B cell (primary cell): ENCODE measurements around the gene BCL11A. TPM values are rescaled to one million over a fixed set of nuclear protein-coding genes. Genes with fewer than 3 reads are reported as not detected.

Experiments
- ATAC-seq: fragments of 200-7000 bp; cut with Tn5 transposase; one replicate; pipeline ENCODE4 v1.10.0; 2021; ENCODE audit warnings: low read depth, mild to moderate bottlenecking, moderate number of reproducible peaks, moderate library complexity
- CTCF ChIA-PET: fragments of 350-600 bp; sonication (Branson Sonifier 250); formaldehyde crosslinking; loops from one replicate; lab custom pipeline; 2021; ENCODE audit warnings: antibody characterized with exemption, inconsistent platforms; lab: Charles Lee
- POLR2A ChIA-PET: fragments of 350-600 bp; sonication (Branson Sonifier 250); formaldehyde crosslinking; loops from one replicate; lab custom pipeline; 2021; ENCODE audit warnings: antibody characterized with exemption; lab: Charles Lee
- DNase-seq: peaks from one replicate; pipeline ENCODE4 v3.0.0; 2013
- H2AFZ ChIP-seq: 2 replicates; pipeline ENCODE4 v1.6.1; 2012; ENCODE audit warnings: mild to moderate bottlenecking, low read depth, low read length; ENCODE audit not compliant: insufficient read depth, poor library complexity, severe bottlenecking
- H3K27ac ChIP-seq, 2 donors: 1 replicate in 1 of 2; 2 replicates in 1 of 2; pipeline ENCODE4 v1.5.1; 2012 to 2013; ENCODE audit warnings: low read length in 2 of 2, mild to moderate bottlenecking in 2 of 2, moderate library complexity in 1 of 2
- H3K27me3 ChIP-seq, 4 experiments: fragments of 200-600 bp in 1 of 4; sonication (generic) in 1 of 4; replicated peaks in 1 of 4; 1 replicate in 2 of 4; 2 replicates in 2 of 4; pipeline versions ENCODE4 v1.6.1 to v1.7.0; 2013 to 2016; ENCODE audit warnings: low read length in 3 of 4, mild to moderate bottlenecking in 2 of 4, mixed read lengths in 1 of 4, moderate library complexity in 1 of 4; ENCODE audit not compliant: insufficient read depth in 4 of 4, control insufficient read depth in 3 of 4; ENCODE audit errors: control extremely low read depth in 1 of 4
- H3K36me3 ChIP-seq, 2 experiments: replicated peaks in 1 of 2; 1 replicate in 1 of 2; 2 replicates in 1 of 2; pipeline versions ENCODE4 v1.6.1 to v1.7.1; 2013; ENCODE audit warnings: low read length in 1 of 2; ENCODE audit not compliant: insufficient read depth in 2 of 2, control insufficient read depth in 1 of 2; ENCODE audit errors: control extremely low read depth in 1 of 2, extremely low read depth in 1 of 2
- H3K4me1 ChIP-seq, 2 donors: fragments of 200-600 bp in 1 of 2; sonication (generic) in 1 of 2; 1 replicate in 1 of 2; 2 replicates in 1 of 2; pipeline versions ENCODE4 v1.5.1 to v1.6.1; 2013 to 2017; ENCODE audit warnings: low read length in 2 of 2; ENCODE audit not compliant: control insufficient read depth in 2 of 2, insufficient read depth in 2 of 2
- H3K4me2 ChIP-seq: replicated peaks from 2 replicates; pipeline ENCODE3; 2012; ENCODE audit warnings: mild to moderate bottlenecking, low read depth, low read length; ENCODE audit not compliant: poor library complexity, severe bottlenecking
- H3K4me3 ChIP-seq, 5 experiments: fragments of 200-600 bp in 1 of 5; sonication (generic) in 1 of 5; 1 replicate in 3 of 5; 2 replicates in 2 of 5; pipeline versions ENCODE4 v1.5.1 to v1.7.0; 2011 to 2016; ENCODE audit warnings: low read length in 4 of 5, mild to moderate bottlenecking in 4 of 5, low read depth in 2 of 5, control low read depth in 1 of 5, moderate library complexity in 1 of 5; ENCODE audit not compliant: insufficient read depth in 1 of 5; ENCODE audit errors: control extremely low read depth in 1 of 5, extremely low read depth in 1 of 5
- H3K79me2 ChIP-seq: fragments of 200-600 bp; sonication (generic); one replicate; pipeline ENCODE4 v1.6.0; 2016; ENCODE audit warnings: low read length; ENCODE audit not compliant: control insufficient read depth, insufficient read depth
- H3K9ac ChIP-seq: fragments of 200-600 bp; sonication (generic); 2 replicates; pipeline ENCODE4 v1.6.1; 2017; ENCODE audit warnings: mild to moderate bottlenecking, low read length, moderate library complexity
- H3K9me3 ChIP-seq, 3 donors: one replicate each; pipeline versions ENCODE4 v1.6.1 to v1.7.1; 2013; ENCODE audit warnings: low read length in 2 of 3; ENCODE audit not compliant: control insufficient read depth in 2 of 3, insufficient read depth in 1 of 3; ENCODE audit errors: control extremely low read depth in 1 of 3
- H4K20me1 ChIP-seq: 2 replicates; pipeline ENCODE4 v1.6.0; 2012; ENCODE audit warnings: mild to moderate bottlenecking, low read length; ENCODE audit not compliant: insufficient read depth, control insufficient read depth, poor library complexity, severe bottlenecking
- H3K27ac Mint-ChIP-seq: one replicate; pipeline ENCODE4 v1.8.0; 2021; ENCODE audit warnings: mixed read lengths
- H3K27me3 Mint-ChIP-seq: one replicate; pipeline ENCODE4 v1.8.0; 2021; ENCODE audit warnings: mixed read lengths
- H3K4me1 Mint-ChIP-seq: one replicate; pipeline ENCODE4 v1.8.0; 2021; ENCODE audit warnings: mixed read lengths
- H3K4me3 Mint-ChIP-seq: one replicate; pipeline ENCODE4 v1.8.0; 2021; ENCODE audit warnings: mixed read lengths
- H3K9me3 Mint-ChIP-seq: one replicate; pipeline ENCODE4 v1.8.0; 2022; ENCODE audit warnings: mixed read lengths; ENCODE audit not compliant: insufficient read depth
- EZH2 ChIP-seq: IDR thresholded peaks from 2 replicates; pipeline ENCODE4 v1.6.1; 2012; ENCODE audit warnings: borderline replicate concordance, low read depth, mild to moderate bottlenecking, moderate library complexity, low read length; ENCODE audit not compliant: insufficient read depth, poor library complexity, severe bottlenecking
- WGBS: methylation state at CpG from one replicate; pipeline ENCODE4 v1.1.5; 2013; ENCODE audit warnings: missing lambda C conversion rate; ENCODE audit not compliant: insufficient coverage; 5-methylcytosine and 5-hydroxymethylcytosine counted together
- intact Hi-C: fragments of 100-400 bp; cut with micrococcal nuclease; formaldehyde crosslinking; loops from one replicate; pipeline ENCODE4 v1.10.0; 2022
- polyA plus RNA-seq: library from polyadenylated mRNA; depleted of rRNA; stranded (reverse); fragments of >200 nt; gene quantifications from 2 replicates; pipeline ENCODE4 v1.2.3, GENCODE V29; 2012
- total RNA-seq, 2 donors: library from RNA; stranded (reverse); fragments of 120-200 nt in 1 of 2; gene quantifications; 1 replicate in 1 of 2; 2 replicates in 1 of 2; pipeline versions ENCODE4 v1.2.3 to v1.2.4, GENCODE V29; 2013 to 2022
- TF ChIP-seq, protein P1 (sequence below): fragments of 200-600 bp; IDR thresholded peaks from one replicate; pipeline ENCODE4 v1.8.0; 2022; ENCODE audit warnings: antibody characterized with exemption, mild to moderate bottlenecking

BCL11A gene
- total and polyA plus RNA-seq, 2 donors (not counting 1 experiment from before 2014, with no cell fraction given), result 81.8 to 383 TPM

DNA sequence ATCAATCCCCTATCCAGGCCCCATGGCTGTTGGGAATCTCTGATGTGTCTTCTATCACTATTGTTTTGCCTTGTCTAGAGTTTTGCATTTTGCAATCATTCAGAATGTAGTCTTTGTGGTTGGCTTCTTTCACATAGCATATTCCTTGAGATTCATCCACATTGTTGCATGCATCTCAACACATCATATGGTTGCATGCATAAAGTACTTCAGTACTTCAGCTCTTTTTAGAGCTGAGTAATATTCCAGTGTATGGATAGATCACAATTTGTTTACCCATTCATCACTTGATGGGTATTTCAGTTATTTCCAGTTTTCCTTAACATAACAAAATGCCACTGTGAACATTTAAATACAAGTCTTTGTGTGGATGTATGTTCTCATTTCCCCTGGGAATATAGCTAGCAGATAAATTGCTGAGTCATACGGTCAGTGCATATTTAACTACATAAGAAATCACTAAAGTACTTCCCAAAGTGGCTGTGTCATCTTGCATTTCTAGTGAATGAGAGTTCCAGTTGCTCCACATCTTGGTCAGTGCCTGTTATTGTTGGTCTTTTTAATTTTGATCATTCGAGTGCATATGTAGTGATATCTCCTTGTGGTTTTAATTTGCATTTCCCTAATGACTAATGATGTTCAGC, 138.8 kb downstream of the BCL11A start:
- Mint-ChIP-seq H3K4me3 (peak overlapping the region; percentile 20), H3K27me3 (no peaks in the 10 kb centered on the region), H3K9me3 (peaks cover 2% of the 10 kb centered on the region), H3K27ac (peak overlapping the region; percentile 94), H3K4me1 (peaks cover 76% of the 10 kb centered on the region)
- Histone ChIP-seq H3K4me3 (peak overlapping the region in 1 of 5 experiments; percentile 8), H3K9me3 (no peaks in the 10 kb centered on the region), H3K4me2 (peak overlapping the region; percentile 68), H3K9ac (no peak overlapping the region), H3K79me2 (peaks cover 22% of the 10 kb centered on the region), H2AFZ (no peak overlapping the region), H3K4me1 (peaks cover 64 to 68% of the 10 kb centered on the region in 2 donors), H3K27ac (peak overlapping the region; percentile 79 to 81), H3K27me3 (no peaks in the 10 kb centered on the region), H4K20me1 (no peaks in the 10 kb centered on the region), H3K36me3 (no peaks in the 10 kb centered on the region)
- ChIA-PET POLR2A (no interaction called here), CTCF (interaction anchor here (0.7 kb wide), 1 partner anchor 77 kb away, joined by 3 read pairs; no protein-coding TSS in a partner anchor)
- ATAC-seq (no peak), DNase-seq (no peak)
- WGBS, result no CpG with 5 or more reads among the region's 2 CpGs
- intact Hi-C loops, result loop anchor here (5.0 kb wide), 1 partner anchor 42 kb away; no protein-coding TSS in a partner anchor
- TF ChIP-seq EZH2, result no peak
- TF ChIP-seq, protein P1, sequence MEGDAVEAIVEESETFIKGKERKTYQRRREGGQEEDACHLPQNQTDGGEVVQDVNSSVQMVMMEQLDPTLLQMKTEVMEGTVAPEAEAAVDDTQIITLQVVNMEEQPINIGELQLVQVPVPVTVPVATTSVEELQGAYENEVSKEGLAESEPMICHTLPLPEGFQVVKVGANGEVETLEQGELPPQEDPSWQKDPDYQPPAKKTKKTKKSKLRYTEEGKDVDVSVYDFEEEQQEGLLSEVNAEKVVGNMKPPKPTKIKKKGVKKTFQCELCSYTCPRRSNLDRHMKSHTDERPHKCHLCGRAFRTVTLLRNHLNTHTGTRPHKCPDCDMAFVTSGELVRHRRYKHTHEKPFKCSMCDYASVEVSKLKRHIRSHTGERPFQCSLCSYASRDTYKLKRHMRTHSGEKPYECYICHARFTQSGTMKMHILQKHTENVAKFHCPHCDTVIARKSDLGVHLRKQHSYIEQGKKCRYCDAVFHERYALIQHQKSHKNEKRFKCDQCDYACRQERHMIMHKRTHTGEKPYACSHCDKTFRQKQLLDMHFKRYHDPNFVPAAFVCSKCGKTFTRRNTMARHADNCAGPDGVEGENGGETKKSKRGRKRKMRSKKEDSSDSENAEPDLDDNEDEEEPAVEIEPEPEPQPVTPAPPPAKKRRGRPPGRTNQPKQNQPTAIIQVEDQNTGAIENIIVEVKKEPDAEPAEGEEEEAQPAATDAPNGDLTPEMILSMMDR, result no peak

DNA sequence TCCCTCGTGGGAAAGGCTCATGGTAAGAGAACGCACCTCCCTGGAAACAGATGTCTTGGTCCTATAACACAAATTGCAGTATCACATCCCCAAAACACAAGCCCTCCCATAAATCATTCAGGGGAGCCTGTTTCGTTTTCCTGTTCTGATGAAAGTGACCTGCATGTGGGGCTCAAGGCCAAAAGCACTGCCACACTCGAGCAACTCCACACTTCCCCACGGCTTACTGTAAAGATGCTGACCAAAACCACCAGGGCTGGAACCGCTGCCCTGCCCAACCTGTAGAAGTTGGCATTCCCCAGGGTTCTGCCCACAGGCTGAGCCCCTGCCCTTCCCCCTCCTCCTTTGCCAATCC, 139.7 kb downstream of the BCL11A start:
- no peaks in the 10 kb centered on the region for H3K9me3 ChIP-seq
- peak overlapping the region; percentile 68 for H3K4me2 ChIP-seq
- Mint-ChIP-seq H3K4me3 (peak overlapping the region; percentile 20), H3K9me3 (peaks cover 2% of the 10 kb centered on the region), H3K27ac (peak overlapping the region; percentile 94), H3K27me3 (no peaks in the 10 kb centered on the region), H3K4me1 (peaks cover 84% of the 10 kb centered on the region)
- peaks cover 22% of the 10 kb centered on the region for H3K79me2 ChIP-seq
- intact Hi-C loops, result loop anchor here (1.0 to 5.0 kb wide), 2 partner anchors 26 to 41 kb away; no protein-coding TSS in a partner anchor
- POLR2A ChIA-PET, result no interaction called here
- CTCF ChIA-PET, result interaction anchor here (0.9 to 1.2 kb wide), 3 partner anchors 24 to 33 kb away, joined by 3 to 4 read pairs (median 3); no protein-coding TSS in a partner anchor
- H3K4me3 ChIP-seq, result peak overlapping the region in 1 of 5 experiments; percentile 8
- H4K20me1 ChIP-seq, result no peaks in the 10 kb centered on the region
- peak overlapping the region; percentile 79 to 81 for H3K27ac ChIP-seq
- H2AFZ ChIP-seq, result no peak overlapping the region
- WGBS, result 2% methylated on average over 6 of the region's 6 CpGs
- ATAC-seq, result peak; percentile 74
- no peaks in the 10 kb centered on the region for H3K36me3 ChIP-seq
- H3K27me3 ChIP-seq, result no peaks in the 10 kb centered on the region
- no peak overlapping the region for H3K9ac ChIP-seq
- DNase-seq, result peak; percentile 79
- H3K4me1 ChIP-seq, result peaks cover 73 to 76% of the 10 kb centered on the region in 2 donors
- TF ChIP-seq, protein P1, result no peak
- no peak for TF ChIP-seq EZH2
